ENCODE data around the gene PLEKHA6. TPM values are rescaled to one million over a fixed set of nuclear protein-coding genes. Genes with fewer than 3 reads are reported as not detected.
A peak's percentile ranks its signal among the peaks of the same experiment; 100 is the strongest.

PLEKHA6 gene
- total and polyA plus RNA-seq, 12 donors, result 3.3 to 34.9 (median 18.1) TPM

DNA sequence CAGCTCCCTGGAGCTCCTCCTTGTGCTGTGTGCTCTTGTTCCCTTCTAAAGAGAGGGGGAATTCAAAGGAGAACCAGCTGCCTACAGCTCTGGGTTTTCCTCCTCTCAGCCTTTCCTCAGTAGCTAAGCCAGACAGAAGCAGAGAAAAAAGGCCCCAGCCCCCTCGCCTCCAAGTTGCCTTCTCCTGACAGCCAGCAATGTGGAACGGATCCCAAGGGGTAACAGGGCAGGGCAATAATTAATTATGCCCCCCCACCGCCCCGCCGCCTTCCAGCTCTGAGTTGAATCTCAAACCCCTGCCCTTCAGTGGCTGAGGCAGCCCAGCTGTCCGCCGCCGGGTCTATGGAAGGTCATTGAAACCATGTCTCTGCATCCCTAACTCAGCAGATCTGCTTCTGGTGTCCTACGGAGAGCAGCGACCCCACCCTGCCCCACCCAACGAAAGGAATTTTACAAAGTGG is 76.9 kb downstream of the PLEKHA6 start:
- peak overlapping the region in 8 of 10 donors; percentile 26 to 88 (median 82) for H3K27ac ChIP-seq
- intact Hi-C loops (cut with DNase I), result no loop called here
- H3K4me3 ChIP-seq, result no peak overlapping the region
- WGBS, 2 donors, result 62 to 70% methylated on average over 11 of the region's 11 CpGs
- H3K9me3 ChIP-seq, result no peaks in the 10 kb centered on the region
- TF ChIP-seq, protein P1, sequence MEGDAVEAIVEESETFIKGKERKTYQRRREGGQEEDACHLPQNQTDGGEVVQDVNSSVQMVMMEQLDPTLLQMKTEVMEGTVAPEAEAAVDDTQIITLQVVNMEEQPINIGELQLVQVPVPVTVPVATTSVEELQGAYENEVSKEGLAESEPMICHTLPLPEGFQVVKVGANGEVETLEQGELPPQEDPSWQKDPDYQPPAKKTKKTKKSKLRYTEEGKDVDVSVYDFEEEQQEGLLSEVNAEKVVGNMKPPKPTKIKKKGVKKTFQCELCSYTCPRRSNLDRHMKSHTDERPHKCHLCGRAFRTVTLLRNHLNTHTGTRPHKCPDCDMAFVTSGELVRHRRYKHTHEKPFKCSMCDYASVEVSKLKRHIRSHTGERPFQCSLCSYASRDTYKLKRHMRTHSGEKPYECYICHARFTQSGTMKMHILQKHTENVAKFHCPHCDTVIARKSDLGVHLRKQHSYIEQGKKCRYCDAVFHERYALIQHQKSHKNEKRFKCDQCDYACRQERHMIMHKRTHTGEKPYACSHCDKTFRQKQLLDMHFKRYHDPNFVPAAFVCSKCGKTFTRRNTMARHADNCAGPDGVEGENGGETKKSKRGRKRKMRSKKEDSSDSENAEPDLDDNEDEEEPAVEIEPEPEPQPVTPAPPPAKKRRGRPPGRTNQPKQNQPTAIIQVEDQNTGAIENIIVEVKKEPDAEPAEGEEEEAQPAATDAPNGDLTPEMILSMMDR (IDR thresholded peaks at IDR 0.05), result no peak
- no peak for DNase-seq
- no peak for ATAC-seq
- H3K27me3 ChIP-seq, result no peaks in the 10 kb centered on the region
- H3K4me1 ChIP-seq, result peaks cover 16 to 98% (median 85%) of the 10 kb centered on the region in 9 donors
- H3K36me3 ChIP-seq, result no peaks in the 10 kb centered on the region

DNA sequence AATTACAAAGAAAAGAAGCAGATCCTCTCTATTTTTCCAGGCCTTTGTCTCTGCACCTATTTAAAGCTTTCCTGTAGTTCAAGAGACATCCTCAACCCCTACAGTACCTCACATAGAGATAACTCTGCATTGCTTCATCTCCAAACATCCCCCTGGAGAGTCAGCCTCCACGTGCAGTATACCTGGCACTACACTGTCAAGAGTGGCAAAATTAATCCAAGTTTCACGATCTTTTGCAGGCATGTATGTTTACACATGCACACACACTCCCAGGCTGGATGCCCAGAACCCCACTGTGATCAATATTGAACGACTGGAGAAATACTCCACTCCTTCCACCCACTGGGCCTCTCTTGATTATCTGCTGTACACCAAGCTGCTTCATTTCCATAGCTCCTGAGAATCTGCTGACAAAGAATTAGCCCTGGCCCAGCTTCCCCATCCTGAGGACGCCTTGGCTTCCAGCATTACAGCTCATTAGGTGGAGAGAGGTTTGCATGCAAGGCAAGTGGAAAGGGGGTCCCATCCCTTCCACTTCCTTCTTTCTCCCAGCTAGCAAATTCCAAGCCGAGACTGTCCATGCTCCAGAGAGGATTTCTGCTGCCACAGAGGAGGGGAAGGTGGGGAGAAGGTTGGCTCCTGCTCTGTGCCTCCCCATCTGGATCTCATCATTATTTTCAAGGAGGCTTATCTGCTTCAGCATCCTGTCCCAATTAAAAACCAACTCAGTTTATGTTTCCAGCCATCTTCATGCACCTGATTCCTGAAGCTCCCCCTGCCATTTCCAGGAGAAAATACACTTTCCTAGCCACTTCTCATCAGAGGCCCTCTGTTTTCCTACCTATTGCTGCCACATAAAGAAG is 79.4 kb downstream of the PLEKHA6 start:
- no peak for DNase-seq
- ATAC-seq, result no peak
- Histone ChIP-seq H3K27me3 (no peaks in the 10 kb centered on the region), H3K4me3 (no peak overlapping the region), H3K36me3 (no peaks in the 10 kb centered on the region), H3K9me3 (no peaks in the 10 kb centered on the region), H3K4me1 (peaks cover 16 to 94% (median 82%) of the 10 kb centered on the region in 9 donors), H3K27ac (no peak overlapping the region)
- intact Hi-C loops (cut with DNase I), result no loop called here
- WGBS, 2 donors, result 59 to 62% methylated on average over 5 of the region's 5 CpGs
- TF ChIP-seq, protein P1 (IDR thresholded peaks at IDR 0.05), result no peak

DNA sequence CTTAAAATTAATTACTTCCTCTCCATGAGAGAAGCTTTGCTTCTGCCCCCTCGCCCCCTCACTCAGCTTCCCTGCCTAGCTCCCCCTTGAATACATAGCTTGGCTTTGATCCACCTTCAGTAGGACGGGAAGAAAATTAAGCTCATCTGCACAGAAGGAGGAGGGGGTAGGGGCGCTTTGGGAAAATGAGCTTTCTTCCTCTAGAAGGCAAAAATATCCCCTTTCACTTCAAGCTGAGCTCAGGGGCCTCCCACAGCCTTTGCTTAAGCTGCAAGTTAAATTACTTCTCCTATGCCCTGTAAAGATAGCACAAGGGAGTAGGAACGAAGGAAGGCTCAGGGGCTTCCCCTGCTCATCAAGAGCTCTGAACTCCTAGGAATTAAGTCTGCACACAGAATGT is 80.8 kb downstream of the PLEKHA6 start:
- intact Hi-C loops (cut with DNase I), result no loop called here
- DNase-seq (no peak), ATAC-seq (no peak)
- no peaks in the 10 kb centered on the region for H3K9me3 ChIP-seq
- TF ChIP-seq, protein P1 (IDR thresholded peaks at IDR 0.05), result no peak
- peaks cover 0 to 7% (median 0%) of the 10 kb centered on the region in 9 donors for H3K36me3 ChIP-seq
- WGBS, 2 donors, result 43 to 48% methylated on average over 4 of the region's 4 CpGs
- no peak overlapping the region for H3K27ac ChIP-seq
- no peak overlapping the region for H3K4me3 ChIP-seq
- peaks cover 14 to 87% (median 68%) of the 10 kb centered on the region in 9 donors for H3K4me1 ChIP-seq
- H3K27me3 ChIP-seq, result no peaks in the 10 kb centered on the region

DNA sequence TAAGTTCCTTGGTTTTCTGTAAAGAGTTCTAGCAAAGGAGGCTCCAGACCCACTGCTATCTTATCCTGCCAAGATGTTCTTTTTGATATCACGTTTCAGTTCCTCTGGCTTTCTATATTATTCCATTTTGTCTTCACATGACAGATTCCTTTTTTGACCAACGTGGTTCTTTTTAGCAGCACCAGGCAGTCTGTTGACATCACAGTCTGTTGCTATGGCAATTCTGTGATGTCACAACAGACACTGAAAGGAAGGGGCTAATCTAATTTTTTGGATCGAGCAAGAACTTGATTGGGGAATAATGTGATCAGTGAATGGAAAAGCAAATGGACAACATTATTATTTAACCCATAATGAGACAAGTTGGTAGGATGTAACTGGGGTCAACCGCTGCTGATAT is 81.5 kb downstream of the PLEKHA6 start:
- ATAC-seq, result no peak
- no peaks in the 10 kb centered on the region for H3K27me3 ChIP-seq
- TF ChIP-seq, protein P1 (IDR thresholded peaks at IDR 0.05), result no peak
- no peak for DNase-seq
- 46 to 53% methylated on average over 4 of the region's 4 CpGs for WGBS, 2 donors
- no peak overlapping the region for H3K4me3 ChIP-seq
- H3K27ac ChIP-seq, result no peak overlapping the region
- no peaks in the 10 kb centered on the region for H3K9me3 ChIP-seq
- H3K4me1 ChIP-seq, result peaks cover 14 to 80% (median 61%) of the 10 kb centered on the region in 9 donors
- peaks cover 0 to 15% (median under 1%) of the 10 kb centered on the region in 9 donors for H3K36me3 ChIP-seq
- intact Hi-C loops (cut with DNase I), result no loop called here

Measured in heart right ventricle (tissue), 16 donors.